GM18505 (cell line): ENCODE measurements around the gene KCNK16.
"Not testable (repeated sequence)": the region's sequence is repeated elsewhere in the genome, so short reads cannot be mapped to it uniquely, and the experiment has no call there.

Experiments
- ATAC-seq: cut with Tn5 transposase; IDR thresholded peaks from one replicate; pipeline ENCODE4 v1.9.1; 2021; ENCODE audit not compliant: unreplicated experiment
- POLR2A ChIP-seq: IDR thresholded peaks from 4 replicates; pipeline ENCODE4 v1.6.1; 2011; ENCODE audit warnings: borderline replicate concordance; ENCODE audit not compliant: insufficient read depth, insufficient read length; ENCODE audit errors: extremely low read depth

Gene KCNK16

DNA sequence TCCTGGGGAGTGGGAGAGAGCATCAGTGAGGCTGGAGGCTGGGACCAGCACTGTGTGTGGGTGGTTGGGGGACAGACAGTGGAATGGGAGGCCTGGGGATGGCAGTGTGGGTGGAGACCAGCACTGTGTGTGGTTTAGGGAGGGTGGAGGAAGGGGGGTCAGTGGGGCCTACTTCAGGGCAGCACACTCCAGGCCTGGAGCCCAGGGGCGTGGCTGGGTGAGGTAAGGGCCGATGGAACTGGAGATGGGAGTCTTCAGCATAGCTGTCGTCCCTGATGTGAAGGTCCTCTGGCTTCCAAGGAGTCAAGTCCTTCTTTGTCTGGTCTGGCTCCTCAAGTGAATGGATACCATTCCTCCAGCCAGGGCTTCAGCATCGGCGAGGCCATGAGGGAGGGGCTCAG, 26.9 kb downstream of the KCNK16 start:
- no peak for ATAC-seq
- no peak for TF ChIP-seq POLR2A

- TF ChIP-seq POLR2A = no peak
- no peak for ATAC-seq
These were observed 27.6 kb downstream of the KCNK16 start for GRCh38 chr6:39294899-39295298.

DNA sequence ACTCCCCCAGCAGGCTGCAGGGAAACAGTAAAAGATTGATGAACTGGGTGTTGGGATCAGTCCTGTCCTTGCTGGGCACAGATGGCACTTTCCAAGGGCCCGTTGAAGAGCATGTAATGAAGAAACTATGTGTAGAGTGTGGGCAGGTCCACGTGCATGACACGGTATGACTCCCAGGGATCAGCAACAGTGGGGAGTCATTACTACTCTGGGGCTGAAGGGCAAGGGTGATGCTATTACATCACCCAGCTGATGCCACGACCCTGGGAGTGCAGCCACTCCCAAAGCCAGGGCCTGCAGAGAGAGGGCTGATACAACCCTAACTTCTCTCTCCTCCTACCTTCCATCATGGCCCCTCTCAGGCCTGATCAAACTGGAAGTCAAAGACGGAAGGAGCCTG, 28.4 kb downstream of the KCNK16 start:
- TF ChIP-seq POLR2A = no peak
- no peak for ATAC-seq

- no peak for TF ChIP-seq POLR2A
- ATAC-seq = no peak
These were observed 29.9 kb downstream of the KCNK16 start for GRCh38 chr6:39292637-39293036.

GRCh38 chr6:39289490-39289889, 33.0 kb downstream of the KCNK16 start:
- ATAC-seq = no peak
- no peak for TF ChIP-seq POLR2A

DNA sequence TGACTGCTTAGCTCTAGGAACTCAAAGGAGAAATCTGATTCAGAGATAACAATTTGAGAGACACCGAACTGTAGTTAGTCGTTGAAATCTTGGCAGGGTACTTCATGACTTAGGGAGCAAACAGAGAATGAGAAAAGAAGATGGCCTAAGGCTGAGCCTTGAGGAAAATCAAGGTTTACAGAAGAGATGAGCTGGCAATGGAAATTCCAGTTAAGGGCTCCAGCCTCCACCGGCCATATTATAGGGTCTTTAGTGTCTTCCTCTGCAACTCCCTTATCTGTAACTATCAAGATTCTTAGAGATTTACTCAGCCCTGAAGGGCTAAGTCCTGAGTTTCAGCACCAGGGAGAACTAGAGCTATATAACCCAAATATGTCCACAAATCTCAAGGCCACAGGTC, 34.9 kb downstream of the KCNK16 start:
- no peak for ATAC-seq
- TF ChIP-seq POLR2A = no peak

GRCh38 chr6:39286596-39286995, 35.9 kb downstream of the KCNK16 start:
- not testable (repeated sequence) for ATAC-seq

DNA sequence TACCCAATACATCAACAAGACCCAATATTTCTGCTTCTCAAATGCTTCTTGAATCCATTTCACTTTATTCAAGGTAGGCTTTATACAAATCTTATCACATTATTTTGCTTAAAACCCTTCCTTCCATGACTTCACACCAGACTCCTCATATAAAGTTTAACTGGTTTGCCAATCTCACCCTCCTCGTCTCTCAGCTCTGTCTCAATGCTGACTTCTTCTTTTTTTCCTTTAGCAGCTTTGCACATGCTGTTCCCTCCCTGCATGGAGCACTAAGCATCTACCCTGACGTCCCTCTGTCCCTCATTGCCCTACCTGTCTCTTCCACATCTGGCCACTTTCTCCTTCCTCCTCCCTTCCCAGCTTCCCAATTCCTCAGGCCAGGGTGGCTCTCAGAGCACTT, 39.7 kb downstream of the KCNK16 start:
- no peak for TF ChIP-seq POLR2A
- ATAC-seq = no peak

DNA sequence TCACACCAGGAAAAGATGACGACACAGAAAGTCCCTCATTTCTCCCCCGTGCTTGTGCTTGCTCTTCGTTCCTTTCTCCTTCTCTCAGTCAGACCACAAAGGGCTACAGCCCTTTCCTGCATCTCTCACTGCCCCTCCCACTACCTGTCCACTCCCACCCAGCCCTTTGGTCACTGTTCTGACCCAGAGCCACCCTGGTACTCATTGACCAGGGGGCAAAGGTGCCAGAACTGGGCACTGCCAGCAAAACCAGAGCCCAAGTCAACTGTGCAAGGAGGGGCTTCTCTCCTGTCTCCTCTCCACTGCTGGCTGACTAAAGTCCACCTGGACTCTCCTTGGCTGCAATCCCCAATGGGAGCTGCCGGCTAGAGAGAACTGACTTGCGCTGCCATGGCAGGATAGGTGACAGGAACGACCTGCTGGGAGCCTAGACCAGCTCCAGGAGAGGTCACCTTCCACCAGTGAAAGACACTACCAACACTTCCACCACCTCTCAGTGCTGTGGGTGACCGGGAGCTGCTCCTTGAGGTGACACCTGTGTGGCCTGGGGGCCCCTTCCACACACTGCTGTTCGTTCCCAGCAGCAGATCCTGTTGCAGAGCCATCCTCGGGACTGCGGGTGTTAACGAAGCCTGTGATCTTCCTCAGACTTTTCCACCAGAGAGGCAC, 41.1 kb downstream of the KCNK16 start:
- no peak for TF ChIP-seq POLR2A
- no peak for ATAC-seq

DNA sequence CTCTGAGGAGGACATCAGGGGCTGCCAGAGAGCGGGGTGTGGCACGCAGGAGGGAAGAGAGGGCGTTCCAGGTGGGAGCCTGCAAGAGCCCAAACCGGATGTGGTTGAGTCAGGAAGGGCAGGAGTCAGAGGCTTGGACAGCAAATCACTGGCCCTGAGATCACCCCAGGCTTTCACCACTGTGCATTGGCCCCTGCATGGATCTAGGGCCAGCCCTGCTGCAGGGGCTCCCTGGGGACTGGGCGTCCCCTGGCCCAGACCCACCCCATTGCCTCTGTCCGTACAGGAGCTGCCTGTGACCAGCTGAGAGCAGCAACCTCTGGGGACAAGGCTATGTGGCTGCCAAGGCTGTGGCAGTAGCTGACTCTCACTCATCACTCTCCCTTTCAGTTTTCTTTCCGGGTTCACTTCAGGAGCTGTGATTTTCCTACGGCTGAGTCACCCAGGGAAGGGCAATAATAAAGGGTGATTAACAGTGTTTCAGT, 42.2 kb downstream of the KCNK16 start:
- no peak for ATAC-seq

GRCh38 chr6:39279539-39279938, 43.0 kb downstream of the KCNK16 start:
- no peak for TF ChIP-seq POLR2A
- ATAC-seq = no peak

More for the DNA sequence above, 42.2 kb downstream of the KCNK16 start:
- no peak for TF ChIP-seq POLR2A

- no peak for ATAC-seq
- TF ChIP-seq POLR2A = no peak
These were observed 46.0 kb downstream of the KCNK16 start for GRCh38 chr6:39276379-39276995.

DNA sequence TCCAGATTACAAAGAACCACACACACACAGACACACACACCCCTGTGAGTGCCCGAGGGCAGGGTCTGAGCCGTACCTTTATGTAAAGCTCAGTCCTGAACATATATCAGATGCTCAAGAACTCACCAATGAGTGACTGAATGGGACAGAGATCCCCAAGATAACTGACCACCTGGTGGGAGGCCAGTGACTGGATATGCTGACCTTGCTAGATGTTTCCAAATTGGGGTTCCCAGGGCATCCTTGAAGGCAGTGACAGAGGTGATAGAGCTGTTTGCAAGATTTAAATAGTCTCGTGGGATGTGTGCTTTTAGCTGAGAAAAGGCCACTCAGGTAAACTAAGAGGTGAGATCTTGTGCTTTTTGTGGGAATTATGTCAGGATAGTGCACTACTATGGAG, 47.6 kb downstream of the KCNK16 start:
- no peak for ATAC-seq
- TF ChIP-seq POLR2A = no peak

DNA sequence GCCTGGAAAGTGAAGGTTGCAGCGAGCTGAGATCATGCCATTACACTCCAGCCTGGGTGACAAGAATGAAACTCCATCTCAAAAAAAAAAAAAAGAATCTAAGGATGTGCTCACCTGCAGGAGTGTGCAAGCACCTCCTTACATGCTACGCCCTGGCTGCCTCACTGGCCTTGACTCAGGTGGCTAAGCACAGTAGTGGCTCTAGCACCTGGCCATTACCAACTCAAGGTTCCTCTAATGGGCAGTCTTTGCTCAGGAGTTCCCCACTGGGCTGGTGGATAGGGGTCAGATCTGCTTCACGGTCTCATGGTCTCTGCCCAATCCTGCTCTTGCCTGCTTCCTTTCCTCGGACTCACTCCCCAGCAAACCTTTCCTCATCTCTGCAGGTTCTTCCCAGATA, 48.0 kb downstream of the KCNK16 start:
- ATAC-seq = no peak

DNA sequence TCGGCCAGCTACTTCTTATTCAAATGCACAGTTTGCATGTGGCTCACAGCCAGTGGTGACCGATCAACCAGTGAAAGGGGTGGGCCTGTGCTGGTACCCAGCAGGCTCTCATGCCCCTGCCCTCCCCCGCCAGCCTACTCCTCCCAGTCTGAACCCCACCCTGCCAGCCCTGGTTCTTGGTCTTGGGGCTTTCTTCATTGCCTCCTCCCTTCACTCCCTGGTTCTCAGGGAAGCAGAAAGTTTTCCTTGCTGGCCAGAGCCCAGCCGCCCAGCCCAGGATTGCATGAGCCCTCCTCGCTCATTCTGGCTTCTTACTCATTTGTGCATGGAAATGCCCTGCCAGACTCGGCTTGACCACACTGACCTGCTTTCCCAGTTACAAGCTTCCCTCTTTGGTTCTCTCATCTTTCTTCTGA, 49.1 kb downstream of the KCNK16 start:
- no peak for TF ChIP-seq POLR2A
- ATAC-seq = no peak

More for the DNA sequence above, 48.0 kb downstream of the KCNK16 start:
- no peak for TF ChIP-seq POLR2A

- ATAC-seq = no peak
- no peak for TF ChIP-seq POLR2A
These were observed 52.5 kb downstream of the KCNK16 start for GRCh38 chr6:39269961-39270360.
